Panc1 (cell line): Measurements from ENCODE around the gene SCN8A. TPM values are rescaled to one million over a fixed set of nuclear protein-coding genes. Genes with fewer than 3 reads are reported as not detected.
"Not testable (repeated sequence)": the region's sequence is repeated elsewhere in the genome, so short reads cannot be mapped to it uniquely, and the experiment has no call there.

ENCODE experiments used
- ATAC-seq: fragments of 200-7000 bp; cut with Tn5 transposase; 2 replicates; pipeline ENCODE4 v1.9.1; 2020; ENCODE audit warnings: mild to moderate bottlenecking, moderate library complexity
- BruUV-seq: library from RNA; stranded (reverse); fragments of 400-500 nt; replicated peaks from 2 replicates; lab custom pipeline; 2021; lab: Mats Ljungman, UMichigan
- CTCF ChIA-PET: fragments of 300-600 bp; sonication (Branson Sonifier 250); formaldehyde crosslinking; loops from one replicate; lab custom pipeline; 2022; ENCODE audit warnings: antibody characterized with exemption; lab: Charles Lee
- POLR2A ChIA-PET: fragments of 300-600 bp; sonication (Branson Sonifier 250); formaldehyde crosslinking; loops from one replicate; lab custom pipeline; 2022; ENCODE audit warnings: antibody characterized with exemption; lab: Charles Lee
- DNase-seq: peaks from one replicate; pipeline ENCODE4 v3.0.0-alpha.2; 2010; ENCODE audit warnings: low read depth, low spot score
- H3K27ac ChIP-seq: 2 replicates; pipeline ENCODE4 v1.5.1; 2011; ENCODE audit warnings: mild to moderate bottlenecking, low read length, inconsistent platforms
- H3K27me3 ChIP-seq: fragments of 200-500 bp; sonication (Bioruptor generic); 2 replicates; pipeline ENCODE4 v1.6.0; 2014; ENCODE audit warnings: low read length, inconsistent platforms; ENCODE audit not compliant: control insufficient read depth, insufficient read depth
- H3K36me3 ChIP-seq: fragments of 200-500 bp; sonication (Bioruptor generic); 2 replicates; pipeline ENCODE4 v1.5.1; 2014; ENCODE audit warnings: inconsistent platforms, mild to moderate bottlenecking, low read length, moderate library complexity; ENCODE audit not compliant: control insufficient read depth, insufficient read depth
- H3K4me1 ChIP-seq: 2 replicates; pipeline ENCODE4 v1.5.1; 2011; ENCODE audit warnings: inconsistent platforms, mild to moderate bottlenecking, low read length, moderate library complexity; ENCODE audit not compliant: control insufficient read depth, insufficient read depth
- H3K4me3 ChIP-seq, 2 experiments: 2 replicates each; pipeline ENCODE4 v1.5.1; 2011 to 2012; ENCODE audit warnings: low read depth in 2 of 2, low read length in 2 of 2, mild to moderate bottlenecking in 2 of 2, inconsistent platforms in 1 of 2, moderate library complexity in 1 of 2
- H3K9me3 ChIP-seq: fragments of 200-500 bp; sonication (Bioruptor generic); 2 replicates; pipeline ENCODE4 v1.5.1; 2014; ENCODE audit warnings: low read depth, mild to moderate bottlenecking, inconsistent platforms, low read length, moderate library complexity; ENCODE audit not compliant: control insufficient read depth, insufficient read depth
- POLR2AphosphoS5 ChIP-seq: IDR thresholded peaks from 2 replicates; pipeline ENCODE4 v1.6.1; 2012; ENCODE audit warnings: mild to moderate bottlenecking, low read depth, low read length, moderate library complexity
- SIN3A ChIP-seq: IDR thresholded peaks from 2 replicates; pipeline ENCODE4 v1.6.1; 2012; ENCODE audit warnings: low read depth, mild to moderate bottlenecking, low read length, moderate library complexity, borderline replicate concordance; ENCODE audit not compliant: insufficient read depth
- TCF7L2 ChIP-seq: IDR thresholded peaks from 2 replicates; pipeline ENCODE4 v1.6.1; 2011; ENCODE audit warnings: mild to moderate bottlenecking, low read depth, low read length, inconsistent platforms
- in situ Hi-C: cut with HindIII; loops from 2 replicates; pipeline ENCODE4 v1.10.0; 2016; ENCODE audit warnings: low sequenced_read_pairs, low pct_unique_long_range_greater_than_20kb
- intact Hi-C: fragments of 100-400 bp; cut with micrococcal nuclease; formaldehyde crosslinking; loops from one replicate; pipeline ENCODE4 v1.10.0; 2022; ENCODE audit not compliant: unreplicated experiment
- total RNA-seq: library from RNA; stranded (reverse); gene quantifications from one replicate; pipeline ENCODE4 v1.2.1, GENCODE V29; 2021; ENCODE audit not compliant: unreplicated experiment
- TF ChIP-seq, protein P1 (sequence below): fragments of 450-650 bp; IDR thresholded peaks from 2 replicates; pipeline ENCODE4 v1.5.1; 2017; ENCODE audit warnings: mild to moderate bottlenecking
- TF ChIP-seq, protein P2 (sequence below), 2 experiments: IDR thresholded peaks; 2 replicates each; pipeline ENCODE4 v1.6.1; 2011 to 2012; ENCODE audit warnings: low read depth in 2 of 2, control low read depth in 1 of 2, low read length in 1 of 2, mild to moderate bottlenecking in 1 of 2, moderate library complexity in 1 of 2; ENCODE audit not compliant: insufficient read depth in 1 of 2

Gene SCN8A
- total RNA-seq, 1 experiment from 2014 or later: 8.6 TPM

DNA sequence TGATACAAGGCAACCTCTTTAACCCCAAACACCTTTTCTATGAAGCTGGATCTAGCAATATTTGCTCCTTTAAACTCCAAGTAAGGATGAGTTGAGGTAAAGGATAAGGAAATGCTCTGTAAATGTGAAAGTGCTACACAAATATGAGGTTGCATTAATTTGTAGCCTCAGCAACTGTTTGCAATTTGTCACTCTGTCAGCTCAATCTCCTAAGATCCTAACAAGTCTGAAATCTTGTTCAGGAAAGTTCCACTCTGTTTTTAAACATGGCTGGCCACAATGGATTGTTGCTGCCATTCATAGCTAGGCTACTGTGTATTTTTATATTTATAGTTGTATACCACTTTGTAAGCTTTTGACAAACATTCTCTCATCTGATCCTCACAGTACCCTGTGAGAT, 51.3 kb downstream of the SCN8A start:
- no TSS peak for BruUV-seq
- in situ Hi-C loops (no loop called here), intact Hi-C loops (no loop called here)
- Histone ChIP-seq H3K4me1 (no peaks in the 10 kb centered on the region), H3K4me3 (no peak overlapping the region), H3K27me3 (no peaks in the 10 kb centered on the region), H3K27ac (no peak overlapping the region), H3K36me3 (no peaks in the 10 kb centered on the region), H3K9me3 (no peaks in the 10 kb centered on the region)
- ChIA-PET POLR2A (interaction anchor here (0.6 kb wide), 1 partner anchor 26 kb away, joined by 6 read pairs; no protein-coding TSS in a partner anchor), CTCF (no interaction called here)
- no peak for ATAC-seq
- no peak for TF ChIP-seq TCF7L2
- DNase-seq: no peak

DNA sequence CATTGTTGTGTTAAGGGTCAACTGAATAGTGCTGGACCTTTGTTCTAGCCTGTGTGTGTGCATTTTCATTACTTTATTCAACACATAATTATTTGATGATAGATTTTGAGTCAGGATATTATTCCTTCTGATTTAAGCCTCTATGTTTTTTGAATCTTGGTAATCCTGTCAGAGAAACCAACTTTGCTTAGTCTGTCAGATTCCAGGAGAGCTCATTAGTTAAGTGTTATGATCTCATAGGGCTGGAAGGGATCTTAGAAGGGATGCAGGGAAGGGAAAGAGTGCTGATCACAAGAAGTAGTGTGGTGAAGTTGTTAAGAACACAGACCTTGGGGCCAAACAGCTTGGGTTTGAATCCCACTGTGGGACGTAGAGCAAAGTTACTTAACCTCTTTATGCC, 52.9 kb downstream of the SCN8A start:
- Histone ChIP-seq H3K27me3 (no peaks in the 10 kb centered on the region), H3K27ac (no peak overlapping the region), H3K9me3 (no peaks in the 10 kb centered on the region), H3K36me3 (no peaks in the 10 kb centered on the region), H3K4me1 (no peaks in the 10 kb centered on the region), H3K4me3 (no peak overlapping the region)
- TF ChIP-seq, protein P1, sequence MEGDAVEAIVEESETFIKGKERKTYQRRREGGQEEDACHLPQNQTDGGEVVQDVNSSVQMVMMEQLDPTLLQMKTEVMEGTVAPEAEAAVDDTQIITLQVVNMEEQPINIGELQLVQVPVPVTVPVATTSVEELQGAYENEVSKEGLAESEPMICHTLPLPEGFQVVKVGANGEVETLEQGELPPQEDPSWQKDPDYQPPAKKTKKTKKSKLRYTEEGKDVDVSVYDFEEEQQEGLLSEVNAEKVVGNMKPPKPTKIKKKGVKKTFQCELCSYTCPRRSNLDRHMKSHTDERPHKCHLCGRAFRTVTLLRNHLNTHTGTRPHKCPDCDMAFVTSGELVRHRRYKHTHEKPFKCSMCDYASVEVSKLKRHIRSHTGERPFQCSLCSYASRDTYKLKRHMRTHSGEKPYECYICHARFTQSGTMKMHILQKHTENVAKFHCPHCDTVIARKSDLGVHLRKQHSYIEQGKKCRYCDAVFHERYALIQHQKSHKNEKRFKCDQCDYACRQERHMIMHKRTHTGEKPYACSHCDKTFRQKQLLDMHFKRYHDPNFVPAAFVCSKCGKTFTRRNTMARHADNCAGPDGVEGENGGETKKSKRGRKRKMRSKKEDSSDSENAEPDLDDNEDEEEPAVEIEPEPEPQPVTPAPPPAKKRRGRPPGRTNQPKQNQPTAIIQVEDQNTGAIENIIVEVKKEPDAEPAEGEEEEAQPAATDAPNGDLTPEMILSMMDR: no peak
- TF ChIP-seq, protein P2, sequence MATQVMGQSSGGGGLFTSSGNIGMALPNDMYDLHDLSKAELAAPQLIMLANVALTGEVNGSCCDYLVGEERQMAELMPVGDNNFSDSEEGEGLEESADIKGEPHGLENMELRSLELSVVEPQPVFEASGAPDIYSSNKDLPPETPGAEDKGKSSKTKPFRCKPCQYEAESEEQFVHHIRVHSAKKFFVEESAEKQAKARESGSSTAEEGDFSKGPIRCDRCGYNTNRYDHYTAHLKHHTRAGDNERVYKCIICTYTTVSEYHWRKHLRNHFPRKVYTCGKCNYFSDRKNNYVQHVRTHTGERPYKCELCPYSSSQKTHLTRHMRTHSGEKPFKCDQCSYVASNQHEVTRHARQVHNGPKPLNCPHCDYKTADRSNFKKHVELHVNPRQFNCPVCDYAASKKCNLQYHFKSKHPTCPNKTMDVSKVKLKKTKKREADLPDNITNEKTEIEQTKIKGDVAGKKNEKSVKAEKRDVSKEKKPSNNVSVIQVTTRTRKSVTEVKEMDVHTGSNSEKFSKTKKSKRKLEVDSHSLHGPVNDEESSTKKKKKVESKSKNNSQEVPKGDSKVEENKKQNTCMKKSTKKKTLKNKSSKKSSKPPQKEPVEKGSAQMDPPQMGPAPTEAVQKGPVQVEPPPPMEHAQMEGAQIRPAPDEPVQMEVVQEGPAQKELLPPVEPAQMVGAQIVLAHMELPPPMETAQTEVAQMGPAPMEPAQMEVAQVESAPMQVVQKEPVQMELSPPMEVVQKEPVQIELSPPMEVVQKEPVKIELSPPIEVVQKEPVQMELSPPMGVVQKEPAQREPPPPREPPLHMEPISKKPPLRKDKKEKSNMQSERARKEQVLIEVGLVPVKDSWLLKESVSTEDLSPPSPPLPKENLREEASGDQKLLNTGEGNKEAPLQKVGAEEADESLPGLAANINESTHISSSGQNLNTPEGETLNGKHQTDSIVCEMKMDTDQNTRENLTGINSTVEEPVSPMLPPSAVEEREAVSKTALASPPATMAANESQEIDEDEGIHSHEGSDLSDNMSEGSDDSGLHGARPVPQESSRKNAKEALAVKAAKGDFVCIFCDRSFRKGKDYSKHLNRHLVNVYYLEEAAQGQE (IDR thresholded peaks at IDR 0.05; ENCODE audit: insufficient read depth in 1 of 2, low read depth in 2 of 2, low read length in 1 of 2): no peak
- TF ChIP-seq TCF7L2 (no peak), POLR2AphosphoS5 (no peak), SIN3A (no peak)
- ATAC-seq (no peak), DNase-seq (no peak)
- in situ Hi-C loops (no loop called here), intact Hi-C loops (no loop called here)
- ChIA-PET POLR2A (no interaction called here), CTCF (no interaction called here)
- no TSS peak for BruUV-seq

DNA sequence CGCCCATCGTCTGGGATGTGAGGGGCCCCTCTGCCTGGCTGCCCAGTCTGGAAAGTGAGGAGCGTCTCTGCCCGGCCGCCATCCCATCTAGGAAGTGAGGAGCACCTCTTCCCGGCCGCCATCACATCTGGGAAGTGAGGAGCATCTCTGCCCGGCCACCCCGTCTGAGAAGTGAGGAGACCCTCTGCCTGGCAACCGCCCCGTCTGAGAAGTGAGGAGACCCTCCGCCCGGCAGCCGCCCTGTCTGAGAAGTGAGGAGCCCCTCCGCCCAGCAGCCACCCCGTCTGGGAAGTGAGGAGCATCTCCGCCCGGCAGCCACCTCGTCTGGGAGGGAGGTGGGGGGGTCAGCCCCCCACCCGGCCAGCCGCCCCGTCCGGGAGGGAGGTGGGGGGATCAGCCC, 53.7 kb downstream of the SCN8A start:
- H3K27me3 ChIP-seq, H3K9me3 ChIP-seq, CTCF ChIA-PET, ATAC-seq, H3K4me1 ChIP-seq, H3K27ac ChIP-seq, BruUV-seq, in situ Hi-C loops, intact Hi-C loops, DNase-seq, H3K36me3 ChIP-seq, POLR2A ChIA-PET, H3K4me3 ChIP-seq: not testable (repeated sequence)
